ENCODE data around the gene CST3.
A peak's percentile ranks its signal among the peaks of the same experiment; 100 is the strongest.
"Not testable (repeated sequence)": the region's sequence is repeated elsewhere in the genome, so short reads cannot be mapped to it uniquely, and the experiment has no call there.

The CST3 gene, protein sequence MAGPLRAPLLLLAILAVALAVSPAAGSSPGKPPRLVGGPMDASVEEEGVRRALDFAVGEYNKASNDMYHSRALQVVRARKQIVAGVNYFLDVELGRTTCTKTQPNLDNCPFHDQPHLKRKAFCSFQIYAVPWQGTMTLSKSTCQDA

DNA sequence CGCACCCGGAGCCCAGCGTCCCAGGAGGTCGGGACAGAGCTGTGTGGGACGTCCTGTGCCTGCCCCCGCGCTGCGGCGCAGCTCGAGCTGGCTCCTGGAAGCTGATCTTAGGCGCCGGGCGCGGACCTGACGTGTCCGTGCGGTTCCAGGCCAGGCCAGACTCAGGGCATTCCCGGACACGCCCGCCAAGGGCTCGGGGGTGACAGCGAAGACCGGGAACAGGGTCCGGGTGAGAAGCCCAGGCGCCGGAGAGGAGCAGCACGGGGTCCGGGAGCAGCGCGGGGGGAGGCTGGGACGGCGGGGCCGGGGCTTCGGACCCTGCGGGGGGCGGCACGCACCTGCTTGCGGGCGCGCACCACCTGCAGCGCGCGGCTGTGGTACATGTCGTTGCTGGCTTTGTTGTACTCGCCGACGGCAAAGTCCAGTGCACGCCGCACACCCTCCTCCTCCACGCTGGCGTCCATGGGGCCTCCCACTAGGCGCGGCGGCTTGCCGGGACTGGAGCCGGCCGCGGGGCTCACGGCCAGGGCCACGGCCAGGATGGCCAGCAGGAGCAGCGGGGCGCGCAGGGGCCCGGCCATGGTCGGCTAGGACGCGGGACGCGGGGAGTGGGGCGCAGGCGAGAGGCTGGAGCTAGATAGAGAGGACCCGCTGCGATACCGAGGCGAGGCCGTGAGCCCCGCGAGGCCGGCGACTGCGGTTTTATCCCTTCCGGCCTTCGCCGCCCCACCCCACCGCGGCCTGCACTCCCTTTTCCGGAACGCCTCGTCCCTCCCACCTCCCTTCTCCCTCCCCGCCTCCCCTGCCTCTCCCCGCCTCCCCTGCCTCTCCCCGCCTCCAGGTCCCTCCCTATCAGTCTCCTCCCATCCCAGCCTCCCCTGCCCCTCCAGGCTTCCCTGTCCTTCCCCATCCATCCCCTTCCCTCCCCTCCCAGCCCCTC is at the start of gene CST3:
Gene CST3 (minus strand): TSS at position 674 of the 940 bp plus-strand sequence. CDS start 93 bp downstream, at position 581.
- DNase-seq = peak; percentile 77

DNA sequence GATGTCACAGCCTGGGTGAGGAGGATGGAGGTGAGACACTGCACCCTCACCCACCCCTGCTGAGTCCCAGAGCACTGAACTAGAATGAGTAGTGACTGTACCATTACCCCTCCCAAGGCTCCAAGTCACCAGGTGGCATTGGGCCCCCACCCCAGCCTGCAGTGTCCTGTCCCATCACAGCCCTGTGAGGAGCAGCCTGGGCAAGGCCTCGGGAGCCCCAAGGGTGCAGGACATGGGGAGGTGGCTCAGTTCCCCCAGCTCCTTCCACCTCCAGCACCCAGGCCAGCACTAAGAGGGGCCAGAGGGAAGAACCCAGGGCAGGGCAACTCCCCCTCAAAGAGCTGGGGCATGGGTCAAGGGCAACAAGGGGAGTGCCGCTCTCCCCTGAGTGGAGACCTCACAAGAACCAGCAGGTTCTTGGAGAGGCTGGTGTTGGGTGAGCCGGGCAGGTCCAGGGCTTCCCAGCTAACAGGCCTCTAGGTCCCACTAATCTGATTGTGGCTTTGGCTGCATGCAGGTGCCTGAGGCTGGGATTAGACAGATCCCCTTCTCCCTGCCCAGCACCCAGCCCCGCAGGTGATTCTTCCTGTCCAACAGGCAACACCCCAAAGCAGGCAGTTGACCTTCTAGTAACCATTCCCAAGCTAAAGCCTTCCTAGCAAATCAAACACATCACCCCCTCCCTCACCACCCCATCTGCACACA is 48.4 kb upstream of the CST3 start:
- no peak for DNase-seq

DNA sequence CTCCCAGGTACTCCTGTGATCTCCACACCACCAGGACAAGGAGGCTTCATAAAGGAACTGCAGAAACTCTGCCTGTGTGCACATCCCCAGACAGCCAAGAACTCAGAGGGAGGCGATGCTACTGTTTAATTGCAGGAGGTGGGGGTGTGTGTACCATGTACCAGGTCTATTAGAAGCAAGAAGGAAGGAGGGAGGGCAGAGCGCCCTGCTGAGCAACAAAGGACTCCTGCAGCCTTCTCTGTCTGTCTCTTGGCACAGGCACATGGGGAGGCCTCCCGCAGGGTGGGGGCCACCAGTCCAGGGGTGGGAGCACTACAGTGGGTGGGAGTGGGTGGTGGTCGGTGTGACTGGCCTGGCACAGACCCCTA is 47.8 kb upstream of the CST3 start:
- not testable (repeated sequence) for DNase-seq

DNA sequence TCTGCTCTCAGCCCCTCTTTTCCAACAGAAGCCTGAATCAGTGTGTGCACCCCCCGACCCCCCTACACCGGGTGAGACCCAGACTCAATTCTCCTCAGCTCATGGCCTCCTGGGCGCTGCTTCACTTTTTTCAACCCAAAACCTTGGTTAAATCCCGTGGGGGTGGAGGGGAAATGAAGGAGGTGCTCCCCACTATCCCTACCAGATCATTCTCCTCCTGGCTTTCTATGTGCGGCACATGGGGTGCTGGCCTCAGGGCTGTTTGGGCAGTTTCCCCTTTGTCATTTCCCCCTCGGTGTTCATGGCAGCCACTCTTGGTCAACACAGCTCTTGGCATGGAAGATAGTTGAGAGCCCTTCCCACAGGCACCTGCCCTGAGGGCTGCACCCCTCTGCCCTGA is 46.5 kb upstream of the CST3 start:
- DNase-seq = no peak

DNA sequence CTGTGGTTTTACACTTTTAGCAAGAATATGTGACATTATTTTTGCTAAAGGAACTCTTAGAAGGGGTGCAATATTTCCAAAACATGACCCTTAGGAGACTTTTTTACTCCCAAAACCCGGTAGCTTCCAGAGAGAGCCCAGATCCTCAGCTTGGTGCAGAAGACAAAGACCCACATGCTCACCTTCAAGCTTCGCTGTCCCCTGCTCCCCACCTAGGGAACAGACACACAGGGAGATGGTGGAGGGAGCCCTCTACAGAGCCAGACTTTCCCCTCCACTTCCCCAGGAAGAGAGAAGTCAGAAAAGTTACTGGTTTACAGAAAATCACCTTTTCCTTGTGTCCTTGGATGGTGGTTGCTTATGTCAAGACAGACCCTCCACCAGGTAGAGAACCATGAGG is 46.1 kb upstream of the CST3 start:
- no peak for DNase-seq

DNA sequence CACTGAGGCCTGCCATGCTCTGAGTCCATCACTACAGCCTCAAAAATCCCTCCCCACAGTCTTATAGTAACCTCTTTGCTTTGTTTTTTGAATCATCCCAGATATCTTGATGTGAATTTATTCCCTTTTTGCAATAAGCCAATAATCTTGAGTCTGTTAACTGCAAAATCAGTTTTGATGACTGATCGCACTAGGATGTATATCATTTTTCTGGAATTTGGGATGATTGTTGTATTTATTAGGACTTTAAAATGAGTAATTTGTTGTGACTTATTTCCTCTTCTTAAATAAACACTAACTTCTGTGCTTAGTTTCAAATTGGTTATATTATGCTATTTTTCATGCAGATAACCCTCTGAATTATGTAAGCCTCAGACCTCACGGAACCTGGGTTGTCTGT is 45.5 kb upstream of the CST3 start:
- no peak for DNase-seq

DNA sequence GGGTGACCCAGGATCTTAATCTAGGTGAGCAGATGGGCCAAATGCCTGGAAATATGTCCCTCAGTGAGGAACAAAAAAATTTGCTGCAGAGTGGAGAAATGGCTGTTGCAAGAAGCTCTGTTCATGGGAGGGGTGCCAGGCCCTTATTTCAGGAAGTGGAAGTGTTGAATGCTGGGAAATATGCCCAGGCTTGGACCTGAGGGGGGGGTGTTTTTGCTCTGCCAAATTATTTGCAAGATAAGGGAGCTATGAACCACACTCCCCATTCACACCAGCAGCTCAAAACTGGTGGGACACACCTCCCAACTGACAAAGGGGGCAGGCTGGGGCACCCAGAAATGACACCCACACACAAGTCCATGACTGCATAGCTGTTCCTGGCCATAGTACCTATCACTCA is 42.4 kb upstream of the CST3 start:
- DNase-seq = no peak

DNA sequence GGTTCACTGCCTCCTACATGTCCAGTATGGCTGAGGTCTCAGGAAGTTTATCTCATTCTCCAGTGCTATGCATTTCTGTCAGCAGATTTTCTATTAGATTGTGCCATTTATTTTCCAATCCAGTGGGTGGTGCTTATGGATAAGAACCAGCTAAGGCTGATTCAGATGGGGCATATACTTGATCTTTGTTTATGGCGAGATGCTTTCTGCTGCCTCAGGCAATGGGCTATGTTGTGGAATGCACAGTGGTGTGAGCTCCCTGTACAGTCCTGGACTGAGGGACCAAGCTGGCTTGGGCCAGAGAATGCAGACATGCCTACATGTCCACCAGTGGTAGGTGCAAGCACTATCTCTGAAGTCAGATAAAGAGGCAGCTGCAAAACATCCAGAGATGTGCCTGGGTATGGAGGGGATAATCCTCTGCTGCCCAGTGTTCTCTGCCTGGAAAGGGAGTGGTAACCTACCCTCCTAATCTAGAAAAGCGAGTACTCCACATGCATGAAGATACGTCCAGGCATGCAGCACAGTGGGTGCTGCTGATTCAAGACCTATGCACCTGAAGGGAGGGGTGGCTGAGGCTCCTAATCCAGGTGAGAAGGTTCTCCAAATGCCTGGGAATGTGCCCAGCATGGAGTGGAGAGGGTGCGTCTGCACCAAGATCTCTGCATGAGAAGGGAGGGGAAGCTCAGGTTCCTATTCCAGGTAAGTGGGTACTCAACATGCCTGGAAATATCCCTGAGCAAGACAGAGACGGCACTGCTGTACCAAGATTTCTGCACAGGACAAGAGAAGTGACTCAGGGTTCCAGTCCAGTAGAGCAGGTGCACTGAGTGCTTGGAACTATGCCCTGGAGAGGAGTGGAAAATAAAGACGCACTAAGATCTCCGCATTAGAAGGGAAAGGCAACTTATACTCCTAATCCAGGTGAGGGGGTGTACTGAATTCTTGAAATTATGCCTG is 41.7 kb upstream of the CST3 start:
- no peak for DNase-seq

DNA sequence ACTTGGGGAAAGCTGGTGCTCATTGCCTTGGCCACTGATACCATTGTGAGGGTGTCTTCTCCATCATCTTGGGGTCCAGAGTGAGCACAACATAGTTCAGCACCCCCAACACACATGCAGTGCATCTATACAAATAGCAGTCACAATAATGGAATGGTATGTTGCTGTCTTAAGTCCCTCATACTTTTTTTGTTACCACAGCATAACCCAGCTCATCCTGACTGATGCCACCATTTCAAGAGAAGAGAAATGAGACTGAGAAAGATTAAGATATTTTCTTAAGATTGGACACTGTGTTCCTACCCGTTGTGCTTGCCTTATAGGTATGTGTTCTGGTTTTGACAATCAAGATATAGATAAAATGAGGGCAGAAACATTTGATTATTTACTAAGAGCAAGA is 35.5 kb upstream of the CST3 start:
- no peak for DNase-seq

DNA sequence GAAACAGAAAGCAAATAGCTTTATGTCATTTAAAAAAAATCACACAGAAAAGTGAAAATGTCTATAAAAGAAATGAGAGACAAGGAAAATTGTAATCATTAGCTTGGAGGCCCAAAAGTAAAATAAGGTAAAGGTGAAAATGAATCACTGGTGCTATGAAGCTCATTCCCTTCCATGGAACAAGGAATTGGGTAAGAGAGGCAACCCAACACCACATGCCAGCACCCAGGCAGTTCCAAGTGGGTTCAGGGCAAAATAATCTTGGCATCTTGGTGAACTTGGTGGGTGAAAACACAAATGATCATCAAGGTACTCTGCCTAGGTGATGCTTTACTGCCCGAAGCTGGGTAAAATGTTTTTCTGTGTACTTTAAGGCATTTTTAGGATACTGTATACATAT is 34.4 kb upstream of the CST3 start:
- DNase-seq = no peak

DNA sequence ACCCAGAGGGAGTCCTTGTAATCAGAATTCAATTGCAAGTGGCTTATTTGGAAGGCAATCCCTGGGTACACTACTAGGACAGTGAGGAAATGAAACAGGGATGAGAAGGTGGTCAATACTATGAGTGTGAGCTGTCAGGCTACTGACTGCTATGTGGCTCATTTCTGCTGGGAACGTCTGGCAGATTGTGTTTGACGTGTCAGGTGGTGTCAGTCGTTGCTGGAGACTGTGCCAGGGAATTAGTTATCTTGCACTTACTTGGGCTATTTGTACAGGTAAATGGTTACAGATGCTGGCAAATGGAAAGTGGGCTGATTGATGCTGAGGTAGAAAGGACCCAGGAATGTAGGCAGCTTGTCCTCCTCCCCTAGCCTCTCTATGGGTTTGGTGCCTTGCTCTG is 33.7 kb upstream of the CST3 start:
- DNase-seq = no peak

DNA sequence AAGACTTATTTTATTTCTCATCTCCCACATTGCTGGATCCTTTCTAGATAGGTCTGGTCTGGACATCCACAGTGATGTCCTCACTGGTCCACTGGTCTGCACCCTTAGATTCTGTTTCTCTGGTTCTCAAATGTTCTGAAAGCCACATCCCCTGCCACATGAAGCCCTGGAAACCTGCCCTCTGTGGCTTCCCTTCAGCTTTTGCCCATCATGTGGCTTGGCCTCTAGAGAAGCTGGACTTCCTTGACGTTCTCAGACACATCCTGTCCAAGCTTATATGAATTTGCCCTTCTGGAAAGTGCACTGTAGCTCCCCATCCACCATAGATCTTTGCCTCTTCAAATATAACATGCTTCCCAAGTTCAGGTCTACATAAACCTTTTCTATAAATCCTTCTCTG is 32.6 kb upstream of the CST3 start:
- no peak for DNase-seq

DNA sequence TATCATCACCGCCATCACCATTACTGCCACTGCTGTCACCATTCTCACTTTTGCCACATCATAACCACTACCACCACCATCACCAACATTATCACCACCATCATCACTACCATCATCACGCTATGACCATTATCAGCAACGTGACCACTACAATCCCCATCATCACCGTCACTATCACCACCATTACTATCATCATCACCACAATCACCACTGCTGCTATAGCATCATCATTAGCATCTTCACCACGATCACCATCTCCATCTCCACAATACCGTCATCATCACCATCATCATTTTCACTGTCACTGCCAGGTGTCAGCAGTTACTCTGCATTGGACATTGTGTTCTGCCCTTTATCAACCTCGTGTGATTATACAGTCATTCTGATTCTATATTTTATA is 32.1 kb upstream of the CST3 start:
- no peak for DNase-seq

DNA sequence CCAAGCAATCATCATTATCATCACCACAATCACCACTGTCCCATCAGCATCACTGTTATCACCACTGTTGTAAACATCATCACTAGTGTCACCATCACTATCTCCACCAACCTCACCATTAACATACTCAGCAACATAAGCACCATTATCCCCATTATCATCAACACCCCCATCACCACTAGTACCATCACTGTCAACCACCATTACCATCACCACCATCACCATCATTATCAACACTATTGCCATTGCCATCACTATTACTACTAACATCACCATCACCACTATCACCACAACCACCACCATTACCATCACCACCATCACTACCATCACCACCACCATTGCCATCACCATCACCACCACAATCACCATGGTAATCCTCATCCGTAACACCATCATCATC is 31.6 kb upstream of the CST3 start:
- no peak for DNase-seq

DNA sequence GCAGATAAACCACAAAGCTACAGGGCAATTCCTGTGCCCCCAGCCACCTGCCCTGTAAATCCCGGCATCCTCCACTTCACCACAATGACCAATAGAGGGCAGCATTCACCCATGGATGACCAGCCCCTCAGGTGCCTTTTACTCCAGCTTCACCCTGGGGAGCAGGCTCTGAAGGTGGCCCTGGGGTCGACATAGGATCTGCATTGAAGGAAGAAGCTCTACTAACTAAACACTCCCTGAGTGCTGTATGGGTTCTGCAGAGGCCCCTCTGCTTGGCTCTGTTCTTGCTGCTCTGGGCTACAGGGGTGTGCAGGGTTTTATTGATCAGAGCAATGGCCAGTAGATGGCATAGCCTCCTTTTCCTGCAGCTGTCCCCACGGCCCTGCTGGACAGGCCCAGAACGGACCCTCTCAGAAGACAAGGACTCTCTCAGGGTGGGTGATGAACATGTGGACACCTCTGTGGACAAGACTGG is 30.8 kb upstream of the CST3 start:
- DNase-seq = peak; percentile 42

DNA sequence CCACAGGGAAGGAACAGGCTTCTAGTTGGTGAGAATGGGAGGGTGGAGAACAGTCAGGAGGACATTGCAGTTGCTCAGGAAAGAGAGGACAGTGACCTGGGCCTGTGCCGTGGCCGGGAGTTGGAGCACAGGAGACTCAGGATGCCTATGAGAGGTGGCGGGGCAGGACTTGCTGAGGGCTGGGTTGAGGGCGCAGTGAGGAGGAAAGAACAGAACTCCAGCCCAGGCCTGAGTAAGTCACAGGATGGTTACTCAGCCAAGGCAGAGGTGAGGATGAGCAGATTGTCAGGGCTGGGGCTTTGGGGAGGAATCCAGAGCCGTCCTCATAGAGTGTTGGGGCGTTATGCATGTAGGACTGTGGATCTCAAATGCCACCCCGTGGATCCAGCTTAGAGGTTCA is 29.9 kb upstream of the CST3 start:
- DNase-seq = no peak

DNA sequence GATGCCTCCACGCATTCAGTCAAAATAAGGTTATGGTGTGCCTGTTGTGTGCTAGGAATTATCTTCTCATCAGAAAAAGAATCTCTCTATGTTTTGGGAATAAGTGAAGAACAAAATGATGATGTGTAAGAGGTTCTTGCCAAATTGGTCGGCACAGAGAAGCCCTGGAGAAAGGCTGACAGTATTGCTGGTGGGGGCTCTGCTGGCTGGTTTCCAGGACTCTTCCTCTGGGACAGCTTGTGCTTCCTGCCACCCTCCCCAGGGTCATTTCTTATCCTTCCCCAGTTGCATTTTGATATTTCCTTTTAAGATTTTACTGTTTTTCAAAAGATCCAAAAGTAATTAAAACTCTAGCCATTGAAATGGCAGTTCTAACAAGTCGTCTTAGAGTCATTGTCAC is 28.9 kb upstream of the CST3 start:
- DNase-seq = no peak

DNA sequence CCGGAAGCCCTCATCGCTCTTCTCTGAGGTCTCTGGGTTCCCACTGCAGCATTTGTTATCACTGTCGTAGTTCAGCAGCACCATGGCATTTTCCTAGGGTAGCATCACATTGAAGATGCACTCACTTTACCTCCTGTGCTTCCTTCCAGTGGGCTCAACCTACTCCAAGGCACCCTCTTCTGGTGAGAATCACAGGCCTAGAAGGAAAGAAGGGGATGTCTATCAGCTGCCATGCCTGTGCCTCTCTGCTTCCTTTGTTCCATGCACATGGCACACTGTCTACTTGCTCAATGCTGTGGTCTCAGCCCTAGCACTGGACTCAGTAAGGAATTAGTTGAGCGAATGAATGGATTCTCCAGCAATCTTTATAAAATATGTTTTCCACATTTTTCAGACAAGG is 28.4 kb upstream of the CST3 start:
- no peak for DNase-seq

DNA sequence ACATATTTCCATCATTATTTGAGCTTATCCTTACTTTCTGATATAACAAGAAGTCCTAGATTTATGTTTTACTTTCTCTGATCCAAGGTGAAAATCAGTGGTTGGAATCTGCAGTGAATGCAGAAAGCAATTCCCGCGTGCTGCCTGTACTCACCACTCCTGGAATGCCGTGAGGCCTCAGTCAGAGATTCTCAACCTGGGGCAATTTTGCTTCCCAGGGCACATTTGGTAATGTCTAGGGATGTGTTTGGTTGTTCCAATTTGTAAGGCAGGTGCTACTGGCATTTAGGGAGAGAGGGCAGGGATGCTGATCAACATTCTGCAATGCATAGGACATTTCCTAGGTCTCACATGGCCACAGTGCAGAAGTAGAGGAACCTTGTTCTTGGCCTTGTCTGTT is 27.2 kb upstream of the CST3 start:
- no peak for DNase-seq

DNA sequence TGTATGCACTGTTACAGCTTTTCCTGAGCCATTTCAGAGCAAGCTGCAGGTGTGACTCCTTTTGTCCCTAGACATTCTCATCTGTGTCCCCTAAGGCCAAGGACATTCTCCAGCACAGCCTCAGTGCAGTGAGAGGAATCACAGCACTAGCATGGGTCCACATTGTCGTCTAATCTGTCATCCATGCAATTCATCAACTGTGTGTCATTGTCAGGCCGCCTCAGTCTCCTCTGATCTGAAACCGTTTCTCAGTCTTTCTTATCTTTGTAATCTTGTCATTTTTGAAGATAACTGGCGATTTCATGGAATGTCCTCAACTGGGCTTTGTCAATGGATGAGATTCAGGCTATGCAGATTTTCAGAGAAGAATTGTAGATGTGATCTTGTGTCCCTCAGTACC is 26.3 kb upstream of the CST3 start:
- not testable (repeated sequence) for DNase-seq

DNA sequence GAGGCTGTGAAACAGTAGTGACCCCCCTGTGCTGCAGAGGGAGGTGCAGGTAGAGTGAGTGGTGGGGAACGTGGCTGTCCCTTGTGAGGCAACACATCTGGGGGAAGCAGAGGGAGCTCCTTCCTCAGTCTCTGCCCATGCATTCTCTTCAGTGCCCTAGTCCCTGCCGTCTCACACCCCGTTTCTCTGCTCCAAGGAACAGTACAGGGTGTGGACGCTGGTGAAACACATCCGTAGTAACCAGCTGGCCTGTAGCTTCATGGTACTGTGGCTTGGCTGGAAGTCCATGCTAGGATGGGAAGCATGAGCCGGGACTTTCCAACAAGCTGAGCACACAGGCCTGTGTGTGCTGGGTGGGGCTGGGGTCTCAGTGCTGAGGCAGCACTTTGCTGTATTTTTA is 25.4 kb upstream of the CST3 start:
- no peak for DNase-seq

DNA sequence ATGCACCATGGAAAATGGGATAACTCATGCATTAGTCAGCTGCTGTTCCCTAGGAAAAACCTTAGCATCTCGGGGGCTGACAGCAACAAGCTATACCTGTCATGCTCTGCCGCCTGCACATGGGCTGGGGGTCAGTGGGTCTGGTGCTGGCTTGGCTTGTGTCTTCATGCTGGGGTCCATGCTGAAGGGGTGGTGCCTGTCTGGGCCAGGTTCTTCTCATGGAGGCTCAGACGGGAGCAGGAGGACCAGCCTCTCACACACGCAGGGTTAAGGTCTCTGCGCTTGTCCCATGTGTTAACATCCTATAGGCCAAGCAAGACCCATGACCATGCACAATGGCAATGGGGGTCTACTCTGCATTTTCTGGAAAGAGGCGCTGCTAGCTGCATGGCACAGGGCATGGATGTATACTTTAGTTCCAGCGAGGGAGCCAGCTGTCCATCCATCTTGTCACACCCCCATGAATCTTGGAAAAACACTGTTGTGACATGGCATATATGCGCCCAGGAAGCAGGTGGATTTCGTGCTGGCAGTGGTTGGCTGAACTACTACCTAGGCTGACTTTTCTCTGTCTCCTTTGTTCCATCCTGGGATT is 24.6 kb upstream of the CST3 start:
- DNase-seq = no peak
